ENCODE data around the gene OTX2.

The OTX2 gene

DNA sequence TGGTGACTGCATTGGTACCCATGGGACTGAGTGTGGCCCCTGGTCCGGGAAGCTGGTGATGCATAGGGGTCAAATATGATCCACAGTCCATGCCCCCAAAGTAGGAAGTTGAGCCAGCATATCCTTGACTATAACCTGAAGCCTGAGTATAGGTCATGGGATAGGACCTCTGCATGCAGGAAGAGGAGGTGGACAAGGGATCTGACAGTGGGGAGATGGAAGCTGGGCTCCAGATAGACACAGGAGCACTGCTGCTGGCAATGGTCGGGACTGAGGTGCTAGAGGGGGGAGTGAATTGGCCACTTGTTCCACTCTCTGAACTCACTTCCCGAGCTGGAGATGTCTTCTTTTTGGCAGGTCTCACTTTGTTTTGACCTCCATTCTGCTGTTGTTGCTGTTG, 8.4 kb downstream of the OTX2 start:
- H2AK5ac ChIP-seq (ENCODE audit: low read depth, low read length): no peak overlapping the region
- no peak overlapping the region for H3K27ac ChIP-seq (replicated peaks; ENCODE audit: low read length)
- H2AFZ ChIP-seq (ENCODE audit: low read length): no peak overlapping the region
- peaks cover 0 to 39% of the 10 kb centered on the region in 2 donors for H3K4me1 ChIP-seq (ENCODE audit: control insufficient read depth in 2 of 2, insufficient read depth in 1 of 2, low read depth in 1 of 2, low read length in 2 of 2)
- H3K14ac ChIP-seq (ENCODE audit: low read length): no peak overlapping the region
- no CpG with 5 or more reads among the region's 3 CpGs for WGBS, 2 donors (ENCODE audit: extremely low coverage in 2 of 2, insufficient read length in 2 of 2, insufficient replicate concordance in 1 of 2)
- H3K4me2 ChIP-seq (ENCODE audit: insufficient read depth, low read length, poor library complexity, severe bottlenecking): no peak overlapping the region
- no peak overlapping the region for H3K9ac ChIP-seq (ENCODE audit: low read depth, low read length, poor library complexity)
- H3K9me3 ChIP-seq (replicated peaks in 1 of 2; ENCODE audit: control insufficient read depth in 2 of 2, insufficient read depth in 1 of 2, low read depth in 1 of 2, low read length in 2 of 2): no peaks in the 10 kb centered on the region
- H3K27me3 ChIP-seq (ENCODE audit: control insufficient read depth in 3 of 3, insufficient read depth in 3 of 3, low read depth in 1 of 3, low read length in 3 of 3): peaks cover 0 to 100% (median 0%) of the 10 kb centered on the region in 3 experiments
- DNase-seq (ENCODE audit: low spot score): no peak
- H3K79me1 ChIP-seq (ENCODE audit: low read depth, low read length): peaks cover 8% of the 10 kb centered on the region
- no peak overlapping the region for H2BK12ac ChIP-seq (ENCODE audit: low read length)
- H3K4ac ChIP-seq (ENCODE audit: low read length): no peak overlapping the region
- no peak overlapping the region for H2BK15ac ChIP-seq (ENCODE audit: low read length)
- no peak overlapping the region for H2BK120ac ChIP-seq (ENCODE audit: low read depth, low read length)
- no peak overlapping the region for H2BK5ac ChIP-seq (ENCODE audit: low read length)
- H3K18ac ChIP-seq (ENCODE audit: low read length): no peak overlapping the region
- H3K23ac ChIP-seq (ENCODE audit: low read depth, low read length, poor library complexity): no peak overlapping the region
- H4K8ac ChIP-seq (ENCODE audit: low read depth, low read length): no peak overlapping the region
- H3K4me3 ChIP-seq (ENCODE audit: low read length in 2 of 2): no peak overlapping the region
- H4K91ac ChIP-seq (ENCODE audit: low read depth, low read length, poor library complexity): no peak overlapping the region
- peaks cover 0 to 39% of the 10 kb centered on the region in 2 donors for H3K36me3 ChIP-seq (replicated peaks in 1 of 2; ENCODE audit: control insufficient read depth in 2 of 2, insufficient read depth in 2 of 2, low read length in 2 of 2)

DNA sequence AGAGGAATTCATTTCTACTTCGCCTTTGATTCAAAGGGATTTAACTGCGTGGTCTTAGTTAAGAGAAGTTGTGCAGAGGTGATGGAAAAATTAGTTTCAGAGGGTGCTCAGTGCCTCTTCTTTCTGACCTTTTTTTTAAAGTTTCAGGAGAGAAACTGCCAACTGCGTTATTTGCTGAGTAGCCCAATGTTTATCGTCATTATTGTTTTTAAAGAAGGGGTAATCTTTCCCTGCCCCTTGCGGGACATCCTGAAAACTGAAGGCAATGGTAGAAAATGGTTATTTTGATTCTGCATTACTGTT, 11.0 kb downstream of the OTX2 start:
- H2BK15ac ChIP-seq (ENCODE audit: low read length): no peak overlapping the region
- H2BK12ac ChIP-seq (ENCODE audit: low read length): no peak overlapping the region
- H3K23ac ChIP-seq (ENCODE audit: low read depth, low read length, poor library complexity): no peak overlapping the region
- H3K4me2 ChIP-seq (ENCODE audit: insufficient read depth, low read length, poor library complexity, severe bottlenecking): no peak overlapping the region
- no peak overlapping the region for H3K14ac ChIP-seq (ENCODE audit: low read length)
- H3K79me1 ChIP-seq (ENCODE audit: low read depth, low read length): peaks cover 4% of the 10 kb centered on the region
- peaks cover 0 to 28% of the 10 kb centered on the region in 2 donors for H3K36me3 ChIP-seq (replicated peaks in 1 of 2; ENCODE audit: control insufficient read depth in 2 of 2, insufficient read depth in 2 of 2, low read length in 2 of 2)
- no peak overlapping the region for H4K91ac ChIP-seq (ENCODE audit: low read depth, low read length, poor library complexity)
- WGBS, 2 donors (ENCODE audit: extremely low coverage in 2 of 2, insufficient read length in 2 of 2, insufficient replicate concordance in 1 of 2): no CpG with 5 or more reads among the region's 5 CpGs
- no peak overlapping the region for H2BK5ac ChIP-seq (ENCODE audit: low read length)
- H2BK120ac ChIP-seq (ENCODE audit: low read depth, low read length): no peak overlapping the region
- no peak for DNase-seq (ENCODE audit: low spot score)
- H3K18ac ChIP-seq (ENCODE audit: low read length): no peak overlapping the region
- H3K9me3 ChIP-seq (replicated peaks in 1 of 2; ENCODE audit: control insufficient read depth in 2 of 2, insufficient read depth in 1 of 2, low read depth in 1 of 2, low read length in 2 of 2): peaks cover 0 to 3% of the 10 kb centered on the region in 2 donors
- H3K27ac ChIP-seq (replicated peaks; ENCODE audit: low read length): peak overlapping the region; percentile 44
- peaks cover 0 to 44% of the 10 kb centered on the region in 2 donors for H3K4me1 ChIP-seq (ENCODE audit: control insufficient read depth in 2 of 2, insufficient read depth in 1 of 2, low read depth in 1 of 2, low read length in 2 of 2)
- no peak overlapping the region for H3K9ac ChIP-seq (ENCODE audit: low read depth, low read length, poor library complexity)
- H3K4ac ChIP-seq (ENCODE audit: low read length): no peak overlapping the region
- H4K8ac ChIP-seq (ENCODE audit: low read depth, low read length): no peak overlapping the region
- H3K27me3 ChIP-seq (ENCODE audit: control insufficient read depth in 3 of 3, insufficient read depth in 3 of 3, low read depth in 1 of 3, low read length in 3 of 3): peaks cover under 1 to 100% (median 9%) of the 10 kb centered on the region in 3 experiments
- no peak overlapping the region for H2AK5ac ChIP-seq (ENCODE audit: low read depth, low read length)
- no peak overlapping the region for H3K4me3 ChIP-seq (ENCODE audit: low read length in 2 of 2)
- H2AFZ ChIP-seq (ENCODE audit: low read length): no peak overlapping the region

DNA sequence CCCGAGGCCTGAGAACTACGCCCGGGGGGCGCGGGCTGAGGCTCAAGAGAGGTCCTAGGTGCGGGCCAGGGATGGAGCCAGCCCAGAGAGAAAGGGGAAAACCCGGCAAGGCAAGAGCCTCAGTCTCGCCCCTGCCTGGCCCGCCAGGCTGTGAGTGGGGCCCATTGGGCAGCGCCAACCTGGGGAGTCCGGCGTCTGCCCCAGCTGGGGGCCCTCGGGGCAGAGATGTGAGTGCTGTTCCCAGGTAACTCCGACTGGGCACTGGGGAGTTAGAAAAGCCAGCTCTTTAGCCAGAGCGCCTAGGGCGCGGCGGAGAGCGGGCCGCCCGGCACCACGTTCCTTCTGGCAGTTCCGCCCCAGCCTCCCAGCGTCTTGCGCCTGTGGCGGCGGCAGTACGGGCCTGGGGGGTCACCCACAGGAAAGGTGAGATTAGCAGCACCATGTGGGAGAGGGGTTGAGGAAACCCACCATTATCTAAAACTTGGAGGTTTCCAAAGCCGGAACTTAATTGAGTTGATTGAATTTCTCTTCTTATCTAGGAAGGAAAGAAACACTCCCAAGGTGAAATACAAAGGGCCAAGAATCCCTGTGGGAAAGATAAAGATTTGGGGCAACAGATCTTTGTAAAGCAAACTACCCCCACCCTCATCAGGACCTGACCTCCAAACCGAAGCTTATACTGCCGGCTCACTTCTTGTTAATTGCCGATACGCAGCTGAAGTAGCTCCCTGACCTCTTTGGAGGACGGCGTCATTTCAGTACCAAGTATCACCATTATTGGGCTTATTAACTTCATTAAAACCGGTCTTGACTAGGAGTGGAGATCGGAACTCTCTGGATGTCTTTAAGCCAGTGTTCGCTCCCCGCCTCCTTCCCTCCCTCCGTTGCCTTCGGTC, 11.6 kb downstream of the OTX2 start:
- Histone ChIP-seq H2AK5ac (ENCODE audit: low read depth, low read length) (peak overlapping the region; percentile 26), H3K27ac (replicated peaks; ENCODE audit: low read length) (peak overlapping the region; percentile 44), H2BK5ac (ENCODE audit: low read length) (no peak overlapping the region), H4K91ac (ENCODE audit: low read depth, low read length, poor library complexity) (no peak overlapping the region), H2BK15ac (ENCODE audit: low read length) (peak overlapping the region; percentile 73), H4K8ac (ENCODE audit: low read depth, low read length) (no peak overlapping the region), H3K4me1 (ENCODE audit: control insufficient read depth in 2 of 2, insufficient read depth in 1 of 2, low read depth in 1 of 2, low read length in 2 of 2) (peaks cover 0 to 42% of the 10 kb centered on the region in 2 donors), H3K18ac (ENCODE audit: low read length) (peak overlapping the region; percentile 95), H2BK12ac (ENCODE audit: low read length) (no peak overlapping the region), H3K36me3 (replicated peaks in 1 of 2; ENCODE audit: control insufficient read depth in 2 of 2, insufficient read depth in 2 of 2, low read length in 2 of 2) (peaks cover 0 to 22% of the 10 kb centered on the region in 2 donors), H3K4me3 (ENCODE audit: low read length in 2 of 2) (no peak overlapping the region), H3K4ac (ENCODE audit: low read length) (no peak overlapping the region), H2BK120ac (ENCODE audit: low read depth, low read length) (no peak overlapping the region), H3K27me3 (ENCODE audit: control insufficient read depth in 3 of 3, insufficient read depth in 3 of 3, low read depth in 1 of 3, low read length in 3 of 3) (peaks cover 3 to 100% (median 14%) of the 10 kb centered on the region in 3 experiments), H3K79me1 (ENCODE audit: low read depth, low read length) (no peaks in the 10 kb centered on the region), H3K23ac (ENCODE audit: low read depth, low read length, poor library complexity) (peak overlapping the region; percentile 96), H3K14ac (ENCODE audit: low read length) (no peak overlapping the region), H2AFZ (ENCODE audit: low read length) (peak overlapping the region; percentile 83), H3K9ac (ENCODE audit: low read depth, low read length, poor library complexity) (no peak overlapping the region), H3K9me3 (replicated peaks in 1 of 2; ENCODE audit: control insufficient read depth in 2 of 2, insufficient read depth in 1 of 2, low read depth in 1 of 2, low read length in 2 of 2) (peaks cover 0 to 6% of the 10 kb centered on the region in 2 donors), H3K4me2 (ENCODE audit: insufficient read depth, low read length, poor library complexity, severe bottlenecking) (peak overlapping the region; percentile 63)
- WGBS, 2 donors (ENCODE audit: extremely low coverage in 2 of 2, insufficient read length in 2 of 2, insufficient replicate concordance in 1 of 2): no CpG with 5 or more reads among the region's 41 CpGs
- no peak for DNase-seq (ENCODE audit: low spot score)
